GM23338 (cell line): ENCODE measurements around the gene PTPRN2.
"Not testable (repeated sequence)": the region's sequence is repeated elsewhere in the genome, so short reads cannot be mapped to it uniquely, and the experiment has no call there.

Experiments used
- CTCF ChIP-seq, 2 experiments: fragments of 200-600 bp in 1 of 2; sonication (generic) in 1 of 2; conservative IDR thresholded peaks; 2 replicates each; pipeline versions ENCODE4 v1.5.1 to v1.6.1; 2016 to 2017; ENCODE audit warnings: antibody characterized with exemption in 2 of 2, low read depth in 2 of 2, mild to moderate bottlenecking in 2 of 2, moderate library complexity in 1 of 2
- EZH2 ChIP-seq: fragments of 200-600 bp; sonication (generic); IDR thresholded peaks from one replicate; pipeline ENCODE4 v1.8.0; 2017; ENCODE audit warnings: antibody characterized with exemption, mild to moderate bottlenecking, low read depth; ENCODE audit not compliant: unreplicated experiment
- EZH2phosphoT487 ChIP-seq: fragments of 200-600 bp; sonication (generic); IDR thresholded peaks from one replicate; pipeline ENCODE4 v1.8.1; 2018; ENCODE audit warnings: antibody characterized with exemption; ENCODE audit not compliant: unreplicated experiment
- POLR2AphosphoS5 ChIP-seq: IDR thresholded peaks from 2 replicates; pipeline ENCODE4 v1.6.1; 2016; ENCODE audit warnings: antibody characterized with exemption, low read depth

DNA sequence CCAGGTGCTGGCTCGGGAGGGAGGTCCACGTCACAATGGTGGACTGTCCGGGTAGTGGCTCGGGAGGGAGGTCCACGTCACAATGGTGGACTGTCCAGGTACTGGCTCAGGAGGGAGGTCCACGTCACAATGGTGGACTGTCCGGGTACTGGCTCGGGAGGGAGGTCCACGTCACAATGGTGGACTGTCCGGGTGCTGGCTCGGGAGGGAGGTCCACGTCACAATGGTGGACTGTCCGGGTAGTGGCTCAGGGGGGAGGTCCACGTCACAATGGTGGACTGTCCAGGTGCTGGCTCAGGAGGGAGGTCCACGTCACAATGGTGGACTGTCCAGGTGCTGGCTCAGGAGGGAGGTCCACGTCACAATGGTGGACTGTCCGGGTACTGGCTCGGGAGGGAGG is 65.8 kb downstream of the PTPRN2 start:
- not testable (repeated sequence) for TF ChIP-seq EZH2; EZH2phosphoT487; CTCF (conservative IDR thresholded peaks at IDR 0.05; ENCODE audit: low read depth in 2 of 2); POLR2AphosphoS5
